Activated CD4-positive, alpha-beta T cell treated with anti-CD3 and anti-CD28 coated beads, Interleukin-2, amount 10 ng/mL, durations not matched to agents 7 days and 5 days (primary cell): Measurements from ENCODE around the gene NUSAP1. TPM values are rescaled to one million over a fixed set of nuclear protein-coding genes. Genes with fewer than 3 reads are reported as not detected.

Experiments
- CTCF ChIA-PET: fragments of 350-600 bp; sonication (Branson Sonifier 250); formaldehyde crosslinking; loops from one replicate; lab custom pipeline; 2021; ENCODE audit warnings: antibody characterized with exemption; lab: Charles Lee
- POLR2A ChIA-PET: fragments of 350-600 bp; sonication (Branson Sonifier 250); formaldehyde crosslinking; loops from one replicate; lab custom pipeline; 2021; ENCODE audit warnings: antibody characterized with exemption; lab: Charles Lee
- DNase-seq: peaks from one replicate; pipeline ENCODE4 v3.0.0-alpha.2; 2020
- H3K27ac Mint-ChIP-seq: one replicate; pipeline ENCODE4 v1.8.0; 2021; ENCODE audit warnings: mild to moderate bottlenecking, moderate library complexity, mixed read lengths
- H3K27me3 Mint-ChIP-seq: one replicate; pipeline ENCODE4 v1.8.0; 2021; ENCODE audit warnings: mixed read lengths
- H3K36me3 Mint-ChIP-seq: one replicate; pipeline ENCODE4 v1.8.0; 2021; ENCODE audit warnings: low read depth, mixed read lengths
- H3K4me1 Mint-ChIP-seq: one replicate; pipeline ENCODE4 v1.8.0; 2021; ENCODE audit warnings: mixed read lengths
- H3K4me3 Mint-ChIP-seq: one replicate; pipeline ENCODE4 v1.8.0; 2021; ENCODE audit warnings: mild to moderate bottlenecking, moderate library complexity, mixed read lengths
- H3K9me3 Mint-ChIP-seq: one replicate; pipeline ENCODE4 v1.8.0; 2021; ENCODE audit warnings: mixed read lengths
- total RNA-seq, 2 experiments: library from RNA; stranded (reverse); gene quantifications; one replicate each; pipeline ENCODE4 v1.2.3, GENCODE V29; 2021

NUSAP1 gene
- total RNA-seq, 2 experiments from 2014 or later = 310 to 336 TPM

DNA sequence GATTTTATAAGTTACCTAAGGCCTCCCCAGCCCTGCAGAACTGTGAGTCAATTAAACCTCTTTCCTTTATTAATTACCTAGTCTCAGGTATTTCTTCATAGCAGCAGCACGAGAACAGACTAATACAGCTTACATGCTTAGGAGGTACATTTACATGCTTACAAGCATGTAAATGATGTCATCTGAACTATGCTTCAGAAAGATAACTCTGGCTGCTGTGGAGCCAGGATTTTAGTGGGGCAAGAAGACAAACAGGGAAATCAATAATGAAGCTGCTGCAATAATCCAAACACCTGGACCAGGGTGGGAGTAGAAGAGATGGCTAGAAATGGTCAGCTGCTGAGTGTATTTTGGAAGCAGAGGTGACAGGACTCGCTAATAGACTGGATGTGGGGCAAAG is 60.0 kb downstream of the NUSAP1 start:
- H3K9me3 Mint-ChIP-seq = no peaks in the 10 kb centered on the region
- peaks cover 34% of the 10 kb centered on the region for H3K36me3 Mint-ChIP-seq
- no peaks in the 10 kb centered on the region for H3K27me3 Mint-ChIP-seq
- POLR2A ChIA-PET = no interaction called here
- DNase-seq = no peak
- peak overlapping the region; percentile 46 for H3K27ac Mint-ChIP-seq
- H3K4me3 Mint-ChIP-seq = no peak overlapping the region
- peaks cover 24% of the 10 kb centered on the region for H3K4me1 Mint-ChIP-seq
- CTCF ChIA-PET = interaction anchor here (1.2 kb wide), 1 partner anchor 83 kb away, joined by 3 read pairs; no protein-coding TSS in a partner anchor

DNA sequence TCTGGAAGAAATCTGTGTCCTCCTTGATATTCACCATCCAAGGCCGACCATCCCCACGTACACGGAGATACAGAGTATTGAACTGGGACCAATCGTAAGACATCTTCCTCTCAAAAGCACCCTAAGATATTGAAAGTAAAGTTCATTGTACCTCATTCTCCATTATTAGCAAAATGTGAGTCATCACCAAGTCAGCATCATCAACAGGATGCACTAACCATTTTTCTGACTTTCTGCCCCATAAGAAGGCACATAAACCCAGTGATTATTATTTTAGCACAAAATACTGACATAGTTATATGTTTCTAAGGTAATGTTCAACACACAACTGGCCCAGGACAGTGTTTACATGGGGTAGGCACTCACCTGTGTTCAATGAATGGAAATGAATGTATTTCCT is 62.2 kb downstream of the NUSAP1 start:
- DNase-seq = no peak
- Mint-ChIP-seq H3K27ac (no peak overlapping the region), H3K27me3 (no peaks in the 10 kb centered on the region), H3K4me1 (peaks cover 24% of the 10 kb centered on the region), H3K36me3 (peaks cover 27% of the 10 kb centered on the region), H3K9me3 (no peaks in the 10 kb centered on the region), H3K4me3 (no peak overlapping the region)
- POLR2A ChIA-PET = no interaction called here
- CTCF ChIA-PET = no interaction called here

DNA sequence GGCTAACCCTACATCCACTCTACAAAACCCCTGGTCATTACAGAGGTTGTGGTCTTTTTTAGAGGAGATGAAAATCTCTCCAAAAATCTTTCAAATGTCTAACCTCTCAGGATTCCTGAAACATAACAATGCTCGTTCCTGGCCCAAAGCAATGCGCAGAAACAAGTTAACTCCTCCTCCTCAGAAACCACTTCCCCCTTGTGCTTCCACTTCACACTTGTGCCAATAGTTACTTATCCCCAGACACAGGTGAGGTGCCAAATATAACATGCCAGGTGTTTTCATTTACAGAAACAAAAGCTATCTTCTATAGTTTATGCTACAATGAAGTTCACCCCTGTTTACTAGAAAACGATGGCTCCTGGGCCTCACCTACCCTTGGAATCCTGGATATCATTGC is 63.4 kb downstream of the NUSAP1 start:
- Mint-ChIP-seq H3K27ac (no peak overlapping the region), H3K9me3 (no peaks in the 10 kb centered on the region), H3K4me3 (no peak overlapping the region), H3K4me1 (peaks cover 28% of the 10 kb centered on the region), H3K36me3 (peaks cover 27% of the 10 kb centered on the region), H3K27me3 (no peaks in the 10 kb centered on the region)
- POLR2A ChIA-PET = no interaction called here
- no peak for DNase-seq
- CTCF ChIA-PET = no interaction called here

DNA sequence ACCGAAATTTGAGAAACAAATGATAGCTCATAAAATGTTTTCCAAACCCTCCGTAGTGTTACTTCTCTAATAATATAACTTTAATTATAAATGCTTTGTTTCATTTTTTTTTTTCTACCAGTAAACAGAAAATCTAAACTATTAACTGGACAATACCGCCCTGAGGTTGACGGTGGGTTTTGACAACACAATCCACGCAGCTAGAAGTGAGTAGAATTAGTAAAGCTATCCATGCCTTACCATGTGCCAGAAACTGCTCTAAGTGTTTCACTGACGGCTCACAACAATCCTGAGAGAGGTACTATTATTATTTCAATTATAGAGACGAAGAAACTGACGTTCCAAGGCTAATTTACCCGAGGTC is 69.2 kb downstream of the NUSAP1 start:
- H3K27ac Mint-ChIP-seq = peak overlapping the region; percentile 98
- no peak for DNase-seq
- H3K9me3 Mint-ChIP-seq = no peaks in the 10 kb centered on the region
- peaks cover 23% of the 10 kb centered on the region for H3K4me1 Mint-ChIP-seq
- ChIA-PET POLR2A (no interaction called here), CTCF (interaction anchor here (0.6 kb wide), 1 partner anchor 63 kb away, joined by 3 read pairs; no protein-coding TSS in a partner anchor)
- peaks cover 2% of the 10 kb centered on the region for H3K36me3 Mint-ChIP-seq
- H3K4me3 Mint-ChIP-seq = peak overlapping the region; percentile 93
- H3K27me3 Mint-ChIP-seq = no peaks in the 10 kb centered on the region

DNA sequence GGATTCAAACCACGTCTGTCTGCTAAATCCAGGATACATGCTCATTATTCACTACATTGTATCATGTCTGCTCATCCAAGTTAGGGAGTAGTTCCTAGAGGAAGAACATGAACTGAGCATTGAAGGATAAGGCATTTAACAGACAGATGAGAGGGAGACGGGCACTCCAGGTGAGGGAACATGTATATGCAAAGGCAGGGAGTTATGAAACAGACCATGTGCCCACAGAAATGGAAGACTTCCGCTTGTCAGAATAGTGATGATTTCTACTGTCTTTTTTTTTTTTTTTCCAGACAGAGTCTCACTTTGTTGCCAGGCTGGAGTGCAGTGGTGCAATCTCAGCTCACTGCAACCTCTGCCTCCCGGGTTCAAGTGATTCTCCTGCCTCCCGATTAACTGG is 74.7 kb downstream of the NUSAP1 start:
- POLR2A ChIA-PET = no interaction called here
- CTCF ChIA-PET = no interaction called here
- Mint-ChIP-seq H3K4me1 (peaks cover 16% of the 10 kb centered on the region), H3K27me3 (no peaks in the 10 kb centered on the region), H3K4me3 (no peak overlapping the region), H3K36me3 (peaks cover 2% of the 10 kb centered on the region), H3K9me3 (no peaks in the 10 kb centered on the region), H3K27ac (no peak overlapping the region)
- no peak for DNase-seq

DNA sequence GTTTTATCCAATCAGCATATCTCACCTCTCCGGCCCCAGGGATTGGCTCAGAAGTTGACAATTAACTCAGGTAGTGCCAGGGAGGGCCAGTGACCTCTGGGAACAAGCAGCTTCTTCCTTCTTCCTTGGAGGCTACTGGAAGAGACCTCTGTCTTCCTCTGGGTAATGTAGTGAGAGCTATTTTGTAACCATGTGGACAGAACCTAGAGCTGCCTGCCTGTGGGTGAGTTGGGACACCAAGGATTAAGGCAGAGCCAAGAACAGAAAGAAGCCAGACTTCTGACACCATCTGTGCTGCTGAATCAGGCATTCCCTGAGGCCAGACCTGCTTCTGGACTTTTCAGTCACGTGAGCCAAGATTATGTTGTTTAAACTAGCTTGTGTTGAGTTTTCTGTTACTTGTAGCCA is 75.6 kb downstream of the NUSAP1 start:
- Mint-ChIP-seq H3K4me1 (peaks cover 9% of the 10 kb centered on the region), H3K27me3 (no peaks in the 10 kb centered on the region), H3K36me3 (no peaks in the 10 kb centered on the region), H3K4me3 (no peak overlapping the region), H3K27ac (no peak overlapping the region), H3K9me3 (no peaks in the 10 kb centered on the region)
- DNase-seq = no peak
- POLR2A ChIA-PET = no interaction called here
- CTCF ChIA-PET = interaction anchor here (0.7 kb wide), 1 partner anchor 485 kb away, joined by 3 read pairs; no protein-coding TSS in a partner anchor

DNA sequence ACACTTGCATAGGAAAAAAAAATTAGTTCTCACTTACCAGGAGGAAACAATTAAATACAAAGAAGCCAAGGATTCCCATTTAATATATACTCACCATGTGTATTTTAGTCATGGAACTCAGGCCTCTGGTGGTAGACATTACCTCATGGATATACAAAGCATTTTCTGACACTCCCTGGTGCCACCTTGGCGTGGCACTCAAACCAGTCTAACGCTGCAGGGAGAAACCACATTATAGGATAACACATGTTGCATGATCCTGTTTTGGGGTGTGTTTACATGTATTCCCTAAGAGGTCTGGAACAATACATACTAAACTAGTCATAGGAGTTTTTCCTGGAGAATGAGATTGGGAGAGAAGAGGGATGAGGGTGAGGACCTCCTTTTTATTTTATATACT is 78.3 kb downstream of the NUSAP1 start:
- Mint-ChIP-seq H3K9me3 (no peaks in the 10 kb centered on the region), H3K4me1 (peaks cover 8% of the 10 kb centered on the region), H3K27me3 (no peaks in the 10 kb centered on the region), H3K27ac (no peak overlapping the region), H3K4me3 (no peak overlapping the region), H3K36me3 (peaks cover 2% of the 10 kb centered on the region)
- POLR2A ChIA-PET = no interaction called here
- no peak for DNase-seq
- CTCF ChIA-PET = interaction anchor here (1.1 kb wide), 2 partner anchors 11 to 13 kb away, joined by 3 to 4 read pairs; no protein-coding TSS in a partner anchor

DNA sequence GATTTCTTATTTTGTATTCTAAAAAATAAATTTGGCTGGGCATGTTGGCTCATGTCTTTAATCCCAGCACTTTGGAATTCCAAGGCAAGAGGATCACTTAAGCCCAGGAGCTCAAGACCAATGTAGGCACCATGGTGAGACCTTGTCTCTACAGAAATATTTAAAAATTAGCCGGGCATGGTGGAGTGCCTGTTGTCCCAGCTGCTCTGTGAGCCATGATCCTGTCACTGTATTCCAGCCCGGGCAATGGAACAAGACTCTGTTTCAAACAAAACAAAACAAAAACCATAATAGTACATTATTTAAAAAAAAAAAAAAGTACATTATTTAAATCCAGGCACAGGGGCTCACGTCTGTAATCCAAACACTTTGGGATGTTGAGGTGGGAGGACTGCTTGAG is 78.8 kb downstream of the NUSAP1 start:
- Mint-ChIP-seq H3K27me3 (no peaks in the 10 kb centered on the region), H3K9me3 (no peaks in the 10 kb centered on the region), H3K27ac (no peak overlapping the region), H3K36me3 (peaks cover 2% of the 10 kb centered on the region), H3K4me1 (peaks cover 13% of the 10 kb centered on the region), H3K4me3 (no peak overlapping the region)
- DNase-seq = no peak
- POLR2A ChIA-PET = no interaction called here
- CTCF ChIA-PET = interaction anchor here (1.7 kb wide), 1 partner anchor 18 kb away, joined by 4 read pairs; no protein-coding TSS in a partner anchor

DNA sequence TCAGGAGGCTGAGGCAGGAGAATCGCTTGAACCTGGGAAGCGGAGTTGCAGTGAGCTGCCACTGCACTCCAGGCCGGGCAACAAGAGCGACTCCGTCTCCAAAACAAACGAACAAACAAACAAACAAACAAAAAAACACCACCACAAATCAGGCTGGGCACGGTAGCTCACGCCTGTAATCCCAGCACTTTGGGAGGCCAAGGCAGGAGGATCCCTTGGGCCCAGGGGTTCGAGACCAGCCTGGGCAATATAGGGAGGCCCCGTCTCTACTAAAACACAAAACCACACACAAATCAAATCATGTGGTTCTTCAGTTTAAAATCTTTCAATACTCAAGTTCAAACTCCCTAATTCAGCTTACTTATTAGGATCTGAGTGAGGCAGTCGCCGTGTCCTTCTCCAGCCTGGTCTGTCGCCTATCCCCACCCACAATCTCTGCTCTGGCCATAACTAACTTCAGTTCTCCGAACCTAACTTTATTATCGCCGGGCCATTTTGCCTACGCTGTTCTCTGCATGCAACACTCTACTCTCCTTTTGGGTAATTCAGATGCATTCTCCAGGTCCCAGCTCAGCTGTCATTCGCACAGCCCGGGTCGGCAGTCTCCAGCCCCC is 83.6 kb downstream of the NUSAP1 start:
- peaks cover 6% of the 10 kb centered on the region for H3K36me3 Mint-ChIP-seq
- ChIA-PET POLR2A (no interaction called here), CTCF (interaction anchor here (0.8 kb wide), 1 partner anchor 13 kb away, joined by 3 read pairs; no protein-coding TSS in a partner anchor)
- peaks cover 41% of the 10 kb centered on the region for H3K4me1 Mint-ChIP-seq
- H3K27ac Mint-ChIP-seq = peak overlapping the region; percentile 95
- no peak for DNase-seq
- H3K4me3 Mint-ChIP-seq = peak overlapping the region; percentile 94
- H3K9me3 Mint-ChIP-seq = no peaks in the 10 kb centered on the region
- no peaks in the 10 kb centered on the region for H3K27me3 Mint-ChIP-seq

DNA sequence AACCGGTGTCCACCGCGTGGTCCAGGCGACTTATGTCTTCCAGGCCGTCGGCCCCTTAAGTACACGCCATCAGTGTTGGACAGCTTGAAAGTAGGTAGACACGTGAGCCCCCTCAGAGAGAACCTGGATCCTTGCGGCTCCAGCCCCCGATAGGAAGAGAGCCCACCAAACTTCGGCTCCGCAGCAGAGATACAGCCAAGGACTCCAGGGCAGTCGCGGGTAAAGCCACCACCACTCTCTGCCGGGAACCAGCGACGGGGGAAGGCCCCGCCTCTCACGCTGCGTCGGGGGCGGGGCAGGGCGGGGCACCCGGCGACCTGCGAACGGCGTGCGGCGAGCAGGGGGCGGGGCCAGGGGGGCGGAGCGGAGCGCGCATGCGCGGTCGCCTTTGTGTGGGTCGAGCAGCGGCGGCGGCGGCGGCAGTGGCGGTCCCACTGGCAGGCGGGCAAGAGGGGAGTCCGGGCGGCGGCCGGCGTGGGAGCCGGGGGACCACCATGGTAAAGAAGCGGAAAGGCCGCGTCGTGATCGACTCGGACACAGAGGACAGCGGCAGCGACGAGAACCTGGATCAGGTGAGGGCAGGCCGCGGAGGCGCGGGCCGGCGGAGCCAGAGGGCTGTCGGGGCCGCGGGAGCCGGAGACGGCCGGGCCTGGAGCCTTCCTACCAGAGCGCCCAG is 84.2 kb downstream of the NUSAP1 start, which contains the start of gene RTF1:
TSS of gene RTF1 (plus strand) at position 354 of the 676 bp plus-strand sequence. CDS start at position 375, 21 bp downstream.
- POLR2A ChIA-PET = no interaction called here
- peak; percentile 95 for DNase-seq
- no peaks in the 10 kb centered on the region for H3K9me3 Mint-ChIP-seq
- H3K27me3 Mint-ChIP-seq = no peaks in the 10 kb centered on the region
- H3K27ac Mint-ChIP-seq = peak within 1 kb of the TSS; percentile 95
- CTCF ChIA-PET = interaction anchor here (0.8 kb wide), 1 partner anchor 12 kb away, joined by 3 read pairs; no protein-coding TSS in a partner anchor
- peaks cover 6% of the 10 kb centered on the region for H3K36me3 Mint-ChIP-seq
- peaks cover 41% of the 10 kb centered on the region for H3K4me1 Mint-ChIP-seq
- peak within 1 kb of the TSS; percentile 94 for H3K4me3 Mint-ChIP-seq

DNA sequence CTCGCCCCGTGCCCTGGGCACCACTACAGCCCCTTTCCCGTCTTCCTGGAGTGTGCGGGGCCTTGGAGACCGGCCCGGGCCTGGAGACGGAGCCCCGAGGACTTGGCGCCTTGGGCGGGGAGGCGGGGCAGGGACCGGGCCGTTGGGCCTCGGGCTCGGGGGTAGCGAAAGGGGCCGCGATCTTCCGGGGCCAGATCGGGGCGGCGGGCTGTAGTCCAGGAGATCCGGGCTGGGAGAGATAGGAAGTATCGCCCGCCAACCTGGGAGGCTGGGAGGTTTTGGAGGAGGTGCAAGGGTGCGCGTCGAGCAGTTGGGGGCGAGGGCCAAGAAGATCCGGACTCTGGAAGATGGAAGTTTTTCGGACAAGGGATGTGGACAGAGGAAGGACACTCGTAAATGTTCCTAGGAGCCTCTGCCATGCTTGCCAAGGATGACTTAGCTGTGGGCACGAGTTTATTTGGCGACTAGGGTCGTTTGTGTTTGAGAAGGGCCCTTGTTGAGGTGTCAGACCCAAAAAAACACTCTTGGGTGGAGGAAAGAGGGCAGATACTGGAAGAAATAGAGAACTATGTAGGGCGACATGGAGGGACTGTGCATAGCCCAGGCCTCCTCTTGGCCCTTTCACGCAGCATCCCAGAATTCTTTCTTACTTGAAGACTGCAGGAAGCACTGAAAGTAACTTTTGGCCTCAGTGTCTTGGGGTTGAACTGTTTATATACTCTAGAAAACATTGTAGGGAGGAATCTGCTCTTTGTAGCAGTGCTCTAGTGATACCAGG is 84.9 kb downstream of the NUSAP1 start:
- H3K27me3 Mint-ChIP-seq = no peaks in the 10 kb centered on the region
- H3K27ac Mint-ChIP-seq = peak overlapping the region; percentile 80
- no peaks in the 10 kb centered on the region for H3K9me3 Mint-ChIP-seq
- peak; percentile 42 for DNase-seq
- CTCF ChIA-PET = no interaction called here
- H3K36me3 Mint-ChIP-seq = peaks cover 6% of the 10 kb centered on the region
- H3K4me3 Mint-ChIP-seq = peak overlapping the region; percentile 94
- POLR2A ChIA-PET = no interaction called here
- H3K4me1 Mint-ChIP-seq = peaks cover 46% of the 10 kb centered on the region

DNA sequence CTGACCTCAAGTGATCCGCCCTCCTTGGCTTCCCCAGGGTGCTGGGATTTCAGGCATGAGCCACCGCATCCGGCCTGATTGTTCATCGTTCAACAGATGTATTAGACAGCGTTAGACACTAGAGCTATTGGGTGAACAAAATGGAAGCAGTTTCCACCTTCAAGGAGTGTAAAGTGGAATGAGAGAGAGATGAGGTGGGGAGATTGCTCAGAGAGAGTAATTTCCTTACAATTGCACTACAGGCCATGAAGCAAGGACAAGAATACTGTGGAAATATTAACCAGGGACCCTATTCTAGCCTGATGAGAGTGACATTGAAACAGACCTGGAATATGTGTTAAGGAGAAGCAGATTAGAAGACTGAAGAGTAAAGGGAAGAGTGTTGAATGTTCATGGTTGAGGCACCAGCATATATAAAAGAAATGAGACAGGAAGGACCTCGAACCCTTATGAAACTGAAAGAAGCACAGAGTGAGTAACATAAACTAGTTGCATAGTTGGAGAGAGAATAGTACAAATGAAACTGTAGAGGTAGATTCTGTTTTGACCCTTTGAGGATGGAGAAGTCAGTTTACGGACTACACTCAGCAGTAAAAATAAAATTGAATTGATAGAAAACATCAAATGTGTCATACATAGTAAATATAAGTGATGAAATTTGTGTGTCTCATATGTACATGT is 91.4 kb downstream of the NUSAP1 start:
- Mint-ChIP-seq H3K27me3 (no peaks in the 10 kb centered on the region), H3K9me3 (no peaks in the 10 kb centered on the region), H3K4me1 (peaks cover 40% of the 10 kb centered on the region), H3K27ac (peak overlapping the region; percentile 83), H3K36me3 (peaks cover 11% of the 10 kb centered on the region), H3K4me3 (peak overlapping the region; percentile 26)
- CTCF ChIA-PET = no interaction called here
- DNase-seq = peak; percentile 10
- POLR2A ChIA-PET = no interaction called here
